ENCODE measurements around the gene ZBTB26. TPM values are rescaled to one million over a fixed set of nuclear protein-coding genes. Genes with fewer than 3 reads are reported as not detected.

ZBTB26 gene
- total and polyA plus RNA-seq, 10 of the 15 experiments (the other 5 are each of a cell fraction or from before 2014, with no cell fraction given), result 1.8 to 19.5 (median 4.5) TPM

- TF ChIP-seq POU2F2 (IDR thresholded peaks at IDR 0.05; ENCODE audit: borderline replicate concordance, low read depth, low read length) (peak; percentile 77; the same call in 2 of the 3 replicates), CREB1 (IDR thresholded peaks at IDR 0.05; ENCODE audit: low read depth) (peak; percentile 56; the same call in 1 of the 2 replicates), HDGF (IDR thresholded peaks at IDR 0.05) (peak; percentile 97), YY1 (IDR thresholded peaks at IDR 0.05; ENCODE audit: low read depth, low read length) (peak; percentile 70), CHD1 (IDR thresholded peaks at IDR 0.05; ENCODE audit: low read depth, low read length) (peak; percentile 88), KLF5 (IDR thresholded peaks at IDR 0.05; ENCODE audit: partially characterized antibody) (peak; percentile 66), HDAC2 (IDR thresholded peaks at IDR 0.05) (no peak), RCOR1 (conservative IDR thresholded peaks at IDR 0.05; ENCODE audit: low read depth, low read length) (peak; percentile 95; the same call in 1 of the 2 replicates), TAF1 (IDR thresholded peaks at IDR 0.05; ENCODE audit: borderline replicate concordance, low read depth, low read length) (peak; percentile 53), SMAD5 (IDR thresholded peaks at IDR 0.05; ENCODE audit: low read depth) (peak; percentile 45; the same call in 1 of the 2 replicates), TARDBP (IDR thresholded peaks at IDR 0.05; ENCODE audit: borderline replicate concordance) (no peak), SIX5 (IDR thresholded peaks at IDR 0.05; ENCODE audit: low read depth, low read length, severe bottlenecking) (peak; percentile 63), EP300 (IDR thresholded peaks at IDR 0.05; ENCODE audit: borderline replicate concordance in 1 of 2, control insufficient read depth in 1 of 2, low read depth in 2 of 2, low read length in 2 of 2) (peak; percentile 31 to 38; a peak in 1 of 4 replicates), TCF3 (IDR thresholded peaks at IDR 0.05; ENCODE audit: borderline replicate concordance, insufficient read depth, low read depth, low read length) (0 out of 2 replicates have a peak, but pooled peaks have one; percentile 32), ESRRA (IDR thresholded peaks at IDR 0.05; ENCODE audit: low read length) (no peak), SMAD1 (IDR thresholded peaks at IDR 0.05; ENCODE audit: low read depth, partially characterized antibody) (no peak), IRF4 (IDR thresholded peaks at IDR 0.05; ENCODE audit: low read depth, low read length) (0 out of 2 replicates have a peak, but pooled peaks have one; percentile 5), ATF7 (IDR thresholded peaks at IDR 0.05; ENCODE audit: low read depth) (peak; percentile 74), ZBED1 (IDR thresholded peaks at IDR 0.05; ENCODE audit: borderline replicate concordance) (no peak), EED (IDR thresholded peaks at IDR 0.05; ENCODE audit: low read depth) (0 out of 2 replicates have a peak, but pooled peaks have one; percentile 37), USF1 (IDR thresholded peaks at IDR 0.05; ENCODE audit: borderline replicate concordance, extremely low read length, insufficient read depth, low read depth, low read length) (peak; percentile 94), CEBPB (IDR thresholded peaks at IDR 0.05; ENCODE audit: borderline replicate concordance in 1 of 2, low read depth in 2 of 2, low read length in 2 of 2) (peak in 1 of 2 experiments; percentile 57; a peak in 2 of 4 replicates), TCF12 (IDR thresholded peaks at IDR 0.05; ENCODE audit: low read depth, low read length) (no peak; the same call in 1 of the 2 replicates), RUNX3 (IDR thresholded peaks at IDR 0.05; ENCODE audit: low read length) (0 out of 2 replicates have a peak, but pooled peaks have one; percentile 30)
- TF ChIP-seq, protein P1, sequence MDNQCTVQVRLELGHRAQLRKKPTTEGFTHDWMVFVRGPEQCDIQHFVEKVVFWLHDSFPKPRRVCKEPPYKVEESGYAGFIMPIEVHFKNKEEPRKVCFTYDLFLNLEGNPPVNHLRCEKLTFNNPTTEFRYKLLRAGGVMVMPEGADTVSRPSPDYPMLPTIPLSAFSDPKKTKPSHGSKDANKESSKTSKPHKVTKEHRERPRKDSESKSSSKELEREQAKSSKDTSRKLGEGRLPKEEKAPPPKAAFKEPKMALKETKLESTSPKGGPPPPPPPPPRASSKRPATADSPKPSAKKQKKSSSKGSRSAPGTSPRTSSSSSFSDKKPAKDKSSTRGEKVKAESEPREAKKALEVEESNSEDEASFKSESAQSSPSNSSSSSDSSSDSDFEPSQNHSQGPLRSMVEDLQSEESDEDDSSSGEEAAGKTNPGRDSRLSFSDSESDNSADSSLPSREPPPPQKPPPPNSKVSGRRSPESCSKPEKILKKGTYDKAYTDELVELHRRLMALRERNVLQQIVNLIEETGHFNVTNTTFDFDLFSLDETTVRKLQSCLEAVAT (IDR thresholded peaks at IDR 0.05), result peak; percentile 46; the same call in 1 of the 2 replicates
- TF ChIP-seq, protein P2, sequence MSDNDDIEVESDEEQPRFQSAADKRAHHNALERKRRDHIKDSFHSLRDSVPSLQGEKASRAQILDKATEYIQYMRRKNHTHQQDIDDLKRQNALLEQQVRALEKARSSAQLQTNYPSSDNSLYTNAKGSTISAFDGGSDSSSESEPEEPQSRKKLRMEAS (IDR thresholded peaks at IDR 0.05; ENCODE audit: low read depth, low read length), result peak; percentile 5; the same call in 1 of the 2 replicates
- TF ChIP-seq, protein P3, sequence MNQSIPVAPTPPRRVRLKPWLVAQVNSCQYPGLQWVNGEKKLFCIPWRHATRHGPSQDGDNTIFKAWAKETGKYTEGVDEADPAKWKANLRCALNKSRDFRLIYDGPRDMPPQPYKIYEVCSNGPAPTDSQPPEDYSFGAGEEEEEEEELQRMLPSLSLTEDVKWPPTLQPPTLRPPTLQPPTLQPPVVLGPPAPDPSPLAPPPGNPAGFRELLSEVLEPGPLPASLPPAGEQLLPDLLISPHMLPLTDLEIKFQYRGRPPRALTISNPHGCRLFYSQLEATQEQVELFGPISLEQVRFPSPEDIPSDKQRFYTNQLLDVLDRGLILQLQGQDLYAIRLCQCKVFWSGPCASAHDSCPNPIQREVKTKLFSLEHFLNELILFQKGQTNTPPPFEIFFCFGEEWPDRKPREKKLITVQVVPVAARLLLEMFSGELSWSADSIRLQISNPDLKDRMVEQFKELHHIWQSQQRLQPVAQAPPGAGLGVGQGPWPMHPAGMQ (IDR thresholded peaks at IDR 0.05; ENCODE audit: borderline replicate concordance), result peak; percentile 90
These were observed 26.2 kb downstream of the ZBTB26 start, which contains the start of gene RC3H2 (continued) for GRCh38 chr9:122904823-122905710.
